GM19351 (cell line): ENCODE measurements around the gene FUOM.

Experiments
- ATAC-seq: cut with Tn5 transposase; IDR thresholded peaks from one replicate; pipeline ENCODE4 v1.9.1; 2021; ENCODE audit warnings: mild to moderate bottlenecking, moderate library complexity; ENCODE audit not compliant: unreplicated experiment

The FUOM gene

DNA sequence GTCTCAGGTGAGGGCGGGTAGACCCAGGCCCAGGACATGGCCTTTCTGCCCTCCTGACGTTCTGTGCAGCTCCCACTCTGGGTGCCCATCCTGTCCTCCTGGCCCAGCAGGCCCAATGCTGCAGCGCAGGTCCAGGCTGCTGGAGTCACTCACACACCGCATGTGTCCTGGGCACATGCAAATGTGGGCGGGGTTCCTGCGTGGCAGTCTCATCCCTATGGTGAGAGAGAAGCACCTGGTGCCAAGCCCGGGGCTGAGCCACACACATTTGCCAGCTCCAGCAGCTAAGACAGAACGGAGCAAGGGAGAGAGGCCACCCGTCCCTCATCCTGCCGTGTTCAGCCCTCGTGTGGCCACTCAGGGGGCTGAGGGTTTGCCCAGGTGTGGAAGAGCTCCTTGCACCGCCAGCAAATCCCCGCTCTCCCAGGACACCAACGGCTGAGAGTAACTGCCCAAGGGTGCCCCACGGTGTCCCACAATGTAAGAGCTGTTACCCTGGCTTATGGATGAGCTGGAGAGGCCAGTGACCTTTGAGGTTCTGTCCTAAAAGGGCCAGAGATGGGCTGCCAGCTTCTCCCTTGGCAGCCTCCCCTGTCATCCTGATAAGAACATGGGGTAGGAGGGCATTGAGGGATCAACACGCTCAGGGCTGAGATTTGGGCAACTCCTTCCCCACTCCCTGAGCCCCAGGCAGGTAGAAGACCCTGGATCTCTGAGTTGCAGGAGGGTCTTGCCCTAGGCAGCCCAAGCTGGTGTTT is 4.4 kb downstream of the FUOM start:
- no peak for ATAC-seq

- no peak for ATAC-seq
These were observed 6.2 kb downstream of the FUOM start for GRCh38 chr10:133351408-133352318.

DNA sequence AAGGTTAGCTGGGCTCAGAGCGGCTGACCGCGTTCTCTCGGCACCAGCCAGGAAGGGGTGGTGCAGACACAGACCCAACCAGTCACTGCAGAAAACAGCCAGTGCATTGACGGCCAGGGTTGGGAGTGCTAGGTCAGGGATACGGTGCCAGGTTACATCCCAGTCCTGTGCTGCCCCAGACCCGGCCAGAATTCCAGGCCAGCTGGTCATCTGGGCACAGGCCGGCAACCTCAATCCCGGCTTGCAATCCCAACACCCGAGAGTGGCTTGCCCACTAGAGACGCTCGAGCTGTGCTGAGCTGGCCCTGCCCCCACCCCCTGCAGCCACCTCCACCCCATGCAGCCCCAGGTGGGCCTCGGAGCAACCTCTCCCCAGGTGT is 6.9 kb downstream of the FUOM start:
- no peak for ATAC-seq

GRCh38 chr10:133350283-133350949 is 7.4 kb downstream of the FUOM start:
- no peak for ATAC-seq

DNA sequence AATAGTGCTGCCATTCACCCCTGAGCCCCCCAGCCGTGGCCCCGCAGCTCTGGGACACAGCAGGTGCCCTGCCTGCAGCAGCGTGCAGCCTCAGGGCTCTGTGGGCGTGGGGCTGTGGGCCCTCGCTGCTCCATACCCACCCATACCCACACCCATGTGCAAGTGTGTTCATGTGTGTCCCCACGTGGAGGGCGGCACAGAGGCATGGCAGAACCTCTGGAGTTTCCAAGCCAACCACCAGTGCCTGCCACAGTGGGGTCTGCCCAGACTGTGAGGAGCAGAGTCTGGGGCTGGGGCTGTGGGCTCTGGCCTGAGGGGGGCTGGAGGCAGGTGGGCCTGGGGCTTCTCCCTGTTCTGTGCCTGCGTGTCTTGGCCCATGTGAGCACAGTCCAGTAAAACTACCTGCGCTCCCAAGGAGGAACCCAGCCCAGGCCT is 8.2 kb downstream of the FUOM start:
- ATAC-seq = no peak

DNA sequence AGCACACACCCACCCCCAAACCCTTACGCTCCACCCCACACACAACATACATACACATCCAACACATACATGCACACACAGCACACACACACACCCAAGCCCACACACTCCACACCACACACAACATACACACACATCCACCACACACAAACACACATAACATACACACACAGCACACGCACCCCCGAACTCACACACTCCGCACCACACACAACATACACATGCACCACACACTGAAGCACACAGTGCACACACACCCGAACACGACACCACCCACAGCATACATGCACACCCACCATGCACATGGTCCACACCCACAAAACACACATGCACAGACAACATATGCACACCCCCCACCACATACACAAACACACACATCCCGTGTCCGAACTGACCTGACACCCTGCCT is 8.7 kb downstream of the FUOM start:
- ATAC-seq = no peak

- ATAC-seq = no peak
These were observed 9.9 kb downstream of the FUOM start for GRCh38 chr10:133347710-133348517.

DNA sequence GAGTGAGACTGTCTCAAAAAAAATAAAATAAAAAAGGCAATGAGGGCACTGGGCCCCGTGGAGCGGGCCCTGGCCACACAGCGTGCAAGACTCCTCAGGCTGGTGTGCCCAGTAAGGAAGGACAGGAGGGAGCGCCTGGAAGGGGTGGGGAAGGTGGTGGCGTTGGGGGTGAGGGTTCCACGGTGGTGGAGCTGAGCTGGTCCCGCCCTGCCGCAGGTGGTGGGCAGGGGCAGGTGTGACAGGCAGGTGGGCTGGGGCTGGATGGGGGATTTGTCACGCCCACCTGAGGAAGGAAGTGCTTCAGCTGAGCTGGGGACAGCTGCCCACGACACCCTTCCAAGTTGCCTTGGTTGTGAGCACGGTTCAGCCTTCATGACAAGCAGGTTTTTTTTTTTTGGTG is 11.4 kb downstream of the FUOM start:
- ATAC-seq = no peak

DNA sequence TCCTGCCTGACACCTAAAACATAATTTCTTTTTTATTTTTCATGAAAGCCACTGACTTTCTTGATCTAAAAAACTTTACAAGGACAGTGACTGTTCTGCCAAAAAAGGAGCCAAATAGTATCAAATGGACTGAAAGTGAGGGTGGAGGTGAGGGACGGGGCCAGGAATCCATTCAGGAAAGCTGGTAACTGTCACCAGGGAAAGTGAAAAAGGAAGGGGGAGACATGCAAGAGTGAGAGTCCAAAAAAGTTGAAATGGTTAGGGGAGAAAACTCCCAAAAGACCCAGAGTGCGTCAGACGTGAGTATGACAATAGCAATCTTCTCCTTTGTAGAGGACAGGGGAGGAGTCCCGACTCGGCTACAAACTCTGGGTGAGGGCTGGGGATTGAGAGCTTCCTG is 13.6 kb downstream of the FUOM start:
- ATAC-seq = no peak

GRCh38 chr10:133343558-133343957 is 14.3 kb downstream of the FUOM start:
- ATAC-seq = no peak

DNA sequence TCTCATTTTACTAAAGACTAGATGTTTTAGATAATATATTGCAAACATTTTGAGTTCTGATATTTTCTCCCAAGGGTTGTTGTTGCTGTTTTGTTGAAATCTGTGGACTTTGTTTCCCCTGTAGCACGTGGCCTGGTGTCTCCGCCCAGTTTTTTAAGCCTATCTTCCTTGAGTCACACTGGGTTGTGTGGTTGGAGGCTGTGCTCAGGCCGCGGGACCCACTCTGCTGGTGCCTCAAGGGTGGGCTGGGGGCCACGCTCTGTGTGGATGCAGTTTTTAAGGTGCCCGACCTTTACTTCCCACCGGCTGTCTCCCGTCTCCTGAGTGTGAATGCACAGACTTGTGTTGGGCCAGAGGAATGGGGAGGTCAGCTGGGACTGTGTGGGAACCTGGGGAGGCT is 14.9 kb downstream of the FUOM start:
- ATAC-seq = no peak

GRCh38 chr10:133341983-133342382 is 15.8 kb downstream of the FUOM start:
- no peak for ATAC-seq

DNA sequence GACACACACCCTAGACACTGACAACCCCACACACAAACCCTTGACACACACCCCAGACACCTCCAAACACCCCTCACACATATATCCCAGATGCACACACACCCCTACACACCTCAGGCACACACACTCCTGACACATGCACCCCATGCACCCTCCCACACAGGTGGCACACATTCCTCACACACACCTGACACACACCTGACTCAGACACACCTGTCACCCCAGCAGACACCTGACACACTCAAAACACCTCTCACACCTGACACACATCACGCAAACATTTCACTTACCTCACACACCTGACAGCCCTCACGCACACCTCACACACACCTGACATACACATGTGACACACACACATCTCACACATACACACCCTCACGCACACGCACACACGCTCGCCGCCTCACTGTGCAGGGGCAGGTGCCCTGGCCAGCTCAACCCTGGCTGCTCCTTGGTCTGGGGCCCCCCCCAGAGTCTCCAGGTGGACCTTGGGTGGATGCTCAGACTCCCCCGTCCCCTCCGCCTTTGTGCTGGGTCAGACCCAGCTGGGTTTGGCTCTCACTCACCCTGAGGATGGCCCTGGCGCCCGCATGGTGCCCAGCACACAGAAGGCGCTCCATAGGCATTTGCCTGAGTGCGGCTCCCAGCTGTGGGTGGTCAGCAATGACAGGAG is 18.0 kb downstream of the FUOM start:
- no peak for ATAC-seq

GRCh38 chr10:133338080-133339071 is 19.4 kb downstream of the FUOM start:
- ATAC-seq = no peak

GRCh38 chr10:133337370-133337725 is 20.5 kb downstream of the FUOM start:
- ATAC-seq = no peak

DNA sequence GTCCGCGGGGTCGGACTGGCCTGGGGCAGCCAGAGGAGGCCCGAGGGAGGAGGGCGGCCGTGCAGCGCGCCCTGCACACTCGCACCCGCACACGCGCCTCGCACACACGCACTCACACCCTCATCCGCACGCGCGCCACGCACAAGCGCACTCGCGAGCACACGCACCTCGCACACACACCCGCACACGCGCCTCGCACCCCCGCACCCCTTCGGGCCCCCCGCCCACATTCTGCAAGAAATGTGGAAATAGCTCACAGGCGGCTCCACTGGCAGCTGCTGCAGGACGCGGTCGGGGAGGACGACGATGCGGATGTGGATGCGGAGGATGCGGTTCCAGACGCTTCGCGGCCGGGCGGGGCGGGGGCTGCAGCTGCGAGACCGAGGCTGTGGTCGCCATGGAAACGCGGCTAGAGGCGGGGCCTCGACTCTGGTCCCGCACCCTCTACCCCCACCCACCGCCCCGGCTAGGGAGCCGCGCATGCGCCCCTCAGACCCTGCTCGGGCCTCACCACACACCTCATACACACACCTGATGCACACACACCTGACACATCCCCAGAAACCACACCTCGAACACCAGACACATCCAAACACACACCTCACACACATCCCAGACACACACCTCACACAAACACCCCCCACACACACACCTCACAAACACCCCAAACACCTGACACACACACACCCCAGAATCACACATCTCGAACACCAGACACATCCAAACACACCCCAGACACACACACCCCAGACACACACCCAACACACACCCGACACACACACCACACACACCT is 21.0 kb downstream of the FUOM start, which contains the start of gene CALY:
Gene CALY (minus strand): TSS at position 320 of the 793 bp plus-strand sequence. CDS start 7,907 bp downstream, outside the sequence.
- no peak for ATAC-seq

DNA sequence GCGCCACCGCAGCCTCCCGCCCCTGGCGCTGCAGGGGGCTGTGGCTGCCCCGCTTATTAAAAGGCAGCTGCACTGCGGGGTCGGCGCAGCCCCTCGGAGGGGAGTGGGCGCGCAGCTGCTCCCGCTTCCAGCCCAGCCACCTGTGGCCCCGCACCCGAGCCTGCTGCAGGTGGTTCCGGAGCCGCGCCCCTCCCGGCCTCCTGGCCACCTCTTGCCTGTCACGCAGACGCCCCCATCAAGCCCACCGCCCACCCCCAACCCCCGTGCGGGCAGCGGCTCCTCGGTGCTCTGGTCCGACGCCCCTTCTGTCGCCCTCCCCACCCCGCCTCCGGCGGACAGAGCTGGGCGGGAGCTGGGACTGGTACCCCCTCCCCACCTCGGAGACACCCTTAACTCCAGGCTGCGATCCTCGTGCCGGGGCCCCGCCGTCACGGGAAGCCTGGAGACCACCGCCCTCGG is 21.7 kb downstream of the FUOM start:
- ATAC-seq = no peak
